Endothelial cell of umbilical vein (primary cell): ENCODE measurements around the gene PTPRE. TPM values are rescaled to one million over a fixed set of nuclear protein-coding genes. Genes with fewer than 3 reads are reported as not detected.

Source experiments
- BruUV-seq: library from RNA; stranded (reverse); fragments of 400-500 nt; replicated peaks from 2 replicates; lab custom pipeline; 2021; lab: Mats Ljungman, UMichigan
- CTCF ChIA-PET: fragments of 300-600, 350-600 bp; sonication (Branson Sonifier 250); formaldehyde crosslinking; loops from one replicate; lab custom pipeline; 2021; ENCODE audit warnings: antibody characterized with exemption, inconsistent platforms; lab: Charles Lee
- POLR2A ChIA-PET: fragments of 300-600, 350-600 bp; sonication (Branson Sonifier 250); formaldehyde crosslinking; loops from one replicate; lab custom pipeline; 2021; ENCODE audit warnings: antibody characterized with exemption, inconsistent platforms; lab: Charles Lee
- DNase-seq: peaks from one replicate; pipeline ENCODE4 v3.0.0-alpha.2; 2011; ENCODE audit warnings: low read depth, low spot score
- FAIRE-seq: peaks from 2 replicates; lab custom pipeline; 2011; peaks lifted over from hg19 to GRCh38; lab: Jason Lieb, UNC
- H2AFZ ChIP-seq: 2 replicates; pipeline ENCODE4 v1.6.0; 2012; ENCODE audit warnings: low read depth, low read length, control low read depth, inconsistent platforms
- H3K27ac ChIP-seq: 2 replicates; pipeline ENCODE4 v1.5.1; 2011; ENCODE audit warnings: low read depth, mild to moderate bottlenecking, control low read depth, low read length, moderate library complexity; ENCODE audit not compliant: insufficient read depth
- H3K27me3 ChIP-seq, 2 experiments: 2 replicates each; pipeline versions ENCODE4 v1.6.0 to v1.6.1; 2011; ENCODE audit warnings: low read length in 2 of 2, mixed read lengths in 1 of 2; ENCODE audit not compliant: control insufficient read depth in 2 of 2, insufficient read depth in 2 of 2
- H3K36me3 ChIP-seq, 2 experiments: 2 replicates in 1 of 2; 3 replicates in 1 of 2; pipeline ENCODE4 v1.5.1; 2011; ENCODE audit warnings: low read length in 2 of 2, mild to moderate bottlenecking in 1 of 2, moderate library complexity in 1 of 2; ENCODE audit not compliant: control insufficient read depth in 2 of 2, insufficient read depth in 2 of 2; ENCODE audit errors: extremely low read depth in 1 of 2
- H3K4me1 ChIP-seq: 3 replicates; pipeline ENCODE4 v1.5.1; 2011; ENCODE audit warnings: mild to moderate bottlenecking, low read length; ENCODE audit not compliant: control insufficient read depth, insufficient read depth; ENCODE audit errors: extremely low read depth
- H3K4me2 ChIP-seq: 2 replicates; pipeline ENCODE4 v1.6.1; 2011; ENCODE audit warnings: low read length, control low read depth, mixed read lengths; ENCODE audit not compliant: insufficient read depth
- H3K4me3 ChIP-seq, 3 experiments: fragments of 200-600 bp in 1 of 3; sonication (generic), shearing (Covaris generic) in 1 of 3; replicated peaks in 1 of 3; 2 replicates each; pipeline ENCODE4 v1.5.1; 2011 to 2016; ENCODE audit warnings: control low read depth in 3 of 3, low read length in 3 of 3, mild to moderate bottlenecking in 2 of 3, inconsistent platforms in 1 of 3, low read depth in 1 of 3, moderate library complexity in 1 of 3; ENCODE audit not compliant: insufficient read depth in 1 of 3
- H3K79me2 ChIP-seq: 2 replicates; pipeline ENCODE4 v1.6.0; 2012; ENCODE audit warnings: low read length, inconsistent platforms; ENCODE audit not compliant: control insufficient read depth, insufficient read depth
- H3K9ac ChIP-seq: replicated peaks from 2 replicates; pipeline ENCODE3; 2011; ENCODE audit warnings: low read length, control low read depth; ENCODE audit not compliant: insufficient read depth; ENCODE audit errors: extremely low read depth
- H3K9me1 ChIP-seq: replicated peaks from 3 replicates; pipeline ENCODE4 v1.6.0; 2011; ENCODE audit warnings: mild to moderate bottlenecking, low read length; ENCODE audit not compliant: control insufficient read depth, insufficient read depth; ENCODE audit errors: extremely low read depth
- H3K9me3 ChIP-seq: replicated peaks from 2 replicates; pipeline ENCODE4 v1.5.1; 2012; ENCODE audit warnings: low read length, inconsistent platforms; ENCODE audit not compliant: control insufficient read depth, insufficient read depth
- H4K20me1 ChIP-seq: replicated peaks from 2 replicates; pipeline ENCODE3; 2011; ENCODE audit warnings: mild to moderate bottlenecking, low read length; ENCODE audit not compliant: control insufficient read depth, insufficient read depth; ENCODE audit errors: extremely low read depth
- EZH2 ChIP-seq: IDR thresholded peaks from 2 replicates; pipeline ENCODE4 v1.6.1; 2012; ENCODE audit warnings: borderline replicate concordance, low read depth, mild to moderate bottlenecking, moderate library complexity, low read length, inconsistent platforms; ENCODE audit not compliant: severe bottlenecking
- FOS ChIP-seq: IDR thresholded peaks from 2 replicates; pipeline ENCODE4 v1.6.1; 2011; ENCODE audit warnings: mild to moderate bottlenecking, low read length, moderate library complexity, borderline replicate concordance; ENCODE audit not compliant: insufficient read depth
- GATA2 ChIP-seq: IDR thresholded peaks from 2 replicates; pipeline ENCODE4 v1.7.0; 2011; ENCODE audit warnings: low read depth, mild to moderate bottlenecking, moderate library complexity, mixed read lengths, low read length; ENCODE audit not compliant: insufficient read length, insufficient read depth
- JUN ChIP-seq: IDR thresholded peaks from 2 replicates; pipeline ENCODE4 v1.6.1; 2011; ENCODE audit warnings: borderline replicate concordance, low read depth; ENCODE audit not compliant: insufficient read length, insufficient read depth
- MYC ChIP-seq: IDR thresholded peaks from one replicate; pipeline ENCODE4 v1.6.1; 2011; ENCODE audit warnings: mild to moderate bottlenecking, low read depth, low read length
- POLR2A ChIP-seq: IDR thresholded peaks from 2 replicates; pipeline ENCODE4 v1.6.1; 2012; ENCODE audit warnings: low read depth, mild to moderate bottlenecking, control low read depth, low read length
- POLR2AphosphoS5 ChIP-seq: IDR thresholded peaks from 2 replicates; pipeline ENCODE4 v1.6.1; 2012; ENCODE audit warnings: low read depth, mild to moderate bottlenecking, control low read depth, low read length, moderate library complexity; ENCODE audit not compliant: insufficient read depth
- dilution Hi-C: fragments of 300-500 bp; cut with MboI; formaldehyde crosslinking; loops from one replicate; pipeline ENCODE4 v1.15.0; 2019; ENCODE audit warnings: low sequenced_read_pairs; ENCODE audit not compliant: extremely low pct_ligation_motif_present
- intact Hi-C: fragments of 100-400 bp; cut with micrococcal nuclease; formaldehyde crosslinking; loops from one replicate; pipeline ENCODE4 v1.10.0; 2022
- polyA plus RNA-seq, 4 experiments: library from polyadenylated mRNA; depleted of rRNA in 3 of 4; stranded (reverse) in 3 of 4; unstranded in 1 of 4; fragments of >200 nt; gene quantifications; 2 replicates each; pipeline versions ENCODE4 v1.2.1 to v1.2.3, GENCODE V29; 2011 to 2012; ENCODE audit warnings: missing spikeins in 1 of 4
- total RNA-seq: library from RNA; stranded (reverse); gene quantifications from 2 replicates; pipeline ENCODE4 v1.2.3, GENCODE V29; 2021
- TF ChIP-seq, protein P1 (sequence below), 2 donors: IDR thresholded peaks; 1 replicate in 1 of 2; 2 replicates in 1 of 2; pipeline ENCODE4 v1.5.1; 2011; ENCODE audit warnings: low read length in 2 of 2, mild to moderate bottlenecking in 2 of 2, moderate library complexity in 2 of 2, control low read depth in 1 of 2, inconsistent platforms in 1 of 2, low read depth in 1 of 2; ENCODE audit not compliant: insufficient read depth in 1 of 2; ENCODE audit errors: extremely low read depth in 1 of 2
- TF ChIP-seq, protein P2 (sequence below): IDR thresholded peaks from 2 replicates; pipeline ENCODE4 v1.6.1; 2011; ENCODE audit not compliant: insufficient read depth, insufficient read length

PTPRE gene
- total and polyA plus RNA-seq, 2 donors (not counting 3 experiments of a cell fraction or from before 2014, with no cell fraction given), result 37.3 to 116 TPM

DNA sequence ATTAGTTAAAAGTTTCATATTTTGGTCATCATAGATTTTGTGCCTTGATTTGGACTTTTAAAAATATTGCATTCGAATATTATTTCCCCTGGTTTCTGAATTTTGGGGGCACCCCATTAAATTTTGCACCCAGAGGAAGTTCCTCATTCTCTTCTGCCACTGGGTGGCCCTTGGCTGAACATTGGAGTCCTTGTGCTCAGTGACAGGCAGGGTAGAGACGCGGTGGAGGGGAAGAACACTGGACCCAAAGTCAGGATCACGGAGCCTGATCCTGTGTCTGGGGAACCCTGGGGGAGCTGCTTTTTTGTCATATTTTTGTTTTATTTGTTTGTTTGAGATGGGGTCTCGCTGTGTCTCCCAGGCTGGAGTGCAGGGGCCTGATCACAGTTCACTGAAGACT is 144.6 kb downstream of the PTPRE start:
- TF ChIP-seq POLR2AphosphoS5, result peak; percentile 18
- TF ChIP-seq, protein P1, sequence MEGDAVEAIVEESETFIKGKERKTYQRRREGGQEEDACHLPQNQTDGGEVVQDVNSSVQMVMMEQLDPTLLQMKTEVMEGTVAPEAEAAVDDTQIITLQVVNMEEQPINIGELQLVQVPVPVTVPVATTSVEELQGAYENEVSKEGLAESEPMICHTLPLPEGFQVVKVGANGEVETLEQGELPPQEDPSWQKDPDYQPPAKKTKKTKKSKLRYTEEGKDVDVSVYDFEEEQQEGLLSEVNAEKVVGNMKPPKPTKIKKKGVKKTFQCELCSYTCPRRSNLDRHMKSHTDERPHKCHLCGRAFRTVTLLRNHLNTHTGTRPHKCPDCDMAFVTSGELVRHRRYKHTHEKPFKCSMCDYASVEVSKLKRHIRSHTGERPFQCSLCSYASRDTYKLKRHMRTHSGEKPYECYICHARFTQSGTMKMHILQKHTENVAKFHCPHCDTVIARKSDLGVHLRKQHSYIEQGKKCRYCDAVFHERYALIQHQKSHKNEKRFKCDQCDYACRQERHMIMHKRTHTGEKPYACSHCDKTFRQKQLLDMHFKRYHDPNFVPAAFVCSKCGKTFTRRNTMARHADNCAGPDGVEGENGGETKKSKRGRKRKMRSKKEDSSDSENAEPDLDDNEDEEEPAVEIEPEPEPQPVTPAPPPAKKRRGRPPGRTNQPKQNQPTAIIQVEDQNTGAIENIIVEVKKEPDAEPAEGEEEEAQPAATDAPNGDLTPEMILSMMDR (IDR thresholded peaks at IDR 0.05; ENCODE audit: extremely low read depth in 1 of 2, insufficient read depth in 1 of 2, low read depth in 1 of 2, low read length in 2 of 2), result no peak
- Histone ChIP-seq H4K20me1 (no peaks in the 10 kb centered on the region), H3K4me2 (no peak overlapping the region), H3K36me3 (peaks cover 24 to 63% of the 10 kb centered on the region in 2 experiments), H3K79me2 (peaks cover 4% of the 10 kb centered on the region), H2AFZ (no peak overlapping the region), H3K4me3 (no peak overlapping the region), H3K9me3 (no peaks in the 10 kb centered on the region), H3K4me1 (peaks cover 17% of the 10 kb centered on the region), H3K9me1 (no peaks in the 10 kb centered on the region), H3K9ac (no peak overlapping the region), H3K27ac (no peak overlapping the region), H3K27me3 (no peaks in the 10 kb centered on the region)
- ChIA-PET POLR2A (no interaction called here), CTCF (interaction anchor here (1.8 to 3.2 kb wide), 2 partner anchors 16 to 18 kb away, joined by 9 to 20 read pairs; no protein-coding TSS in a partner anchor)
- DNase-seq, result no peak
- BruUV-seq, result no TSS peak
- intact Hi-C loops (no loop called here), dilution Hi-C loops (no loop called here)
- FAIRE-seq, result no peak

DNA sequence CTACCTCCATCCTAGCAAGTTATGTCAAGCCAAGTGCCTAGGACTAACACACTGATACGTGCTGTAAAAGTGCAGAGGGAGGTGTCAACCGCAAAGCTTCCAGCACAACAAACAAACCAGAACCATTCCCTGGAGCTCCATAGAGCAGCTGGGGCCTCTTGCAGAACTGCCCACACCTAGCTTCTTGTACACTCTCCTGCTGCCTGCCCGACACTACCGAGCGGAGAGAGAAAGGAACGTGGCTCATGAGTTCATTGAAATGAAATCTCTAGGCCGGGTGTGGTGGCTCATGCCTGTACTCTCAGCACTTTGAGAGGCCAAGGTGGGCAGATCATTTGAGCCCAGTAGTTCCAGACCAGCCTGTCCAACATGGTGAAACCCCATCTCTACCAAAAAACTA is 145.8 kb downstream of the PTPRE start:
- FAIRE-seq (no peak), DNase-seq (no peak)
- Histone ChIP-seq H3K4me1 (peaks cover 6% of the 10 kb centered on the region), H3K4me2 (no peak overlapping the region), H3K9ac (no peak overlapping the region), H3K79me2 (peaks cover 4% of the 10 kb centered on the region), H3K27ac (no peak overlapping the region), H3K27me3 (no peaks in the 10 kb centered on the region), H3K4me3 (no peak overlapping the region), H3K9me3 (no peaks in the 10 kb centered on the region), H3K36me3 (peaks cover 28 to 67% of the 10 kb centered on the region in 2 experiments), H2AFZ (no peak overlapping the region), H3K9me1 (no peaks in the 10 kb centered on the region), H4K20me1 (no peaks in the 10 kb centered on the region)
- dilution Hi-C loops (no loop called here), intact Hi-C loops (no loop called here)
- TF ChIP-seq EZH2 (no peak), POLR2A (no peak), MYC (no peak), GATA2 (no peak), JUN (no peak), FOS (no peak), POLR2AphosphoS5 (no peak)
- TF ChIP-seq, protein P2, sequence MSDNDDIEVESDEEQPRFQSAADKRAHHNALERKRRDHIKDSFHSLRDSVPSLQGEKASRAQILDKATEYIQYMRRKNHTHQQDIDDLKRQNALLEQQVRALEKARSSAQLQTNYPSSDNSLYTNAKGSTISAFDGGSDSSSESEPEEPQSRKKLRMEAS, result no peak
- TF ChIP-seq, protein P1 (IDR thresholded peaks at IDR 0.05; ENCODE audit: extremely low read depth in 1 of 2, insufficient read depth in 1 of 2, low read depth in 1 of 2, low read length in 2 of 2), result no peak
- POLR2A ChIA-PET, result no interaction called here
- CTCF ChIA-PET, result interaction anchor here (1.4 to 3.2 kb wide), 2 partner anchors 17 kb away, joined by 3 to 20 read pairs; no protein-coding TSS in a partner anchor
- no TSS peak for BruUV-seq
